ENCODE data around the gene OXNAD1. TPM values are rescaled to one million over a fixed set of nuclear protein-coding genes. Genes with fewer than 3 reads are reported as not detected.

OXNAD1 gene
- total and polyA plus RNA-seq, 10 of the 15 experiments (the other 5 are each of a cell fraction or from before 2014, with no cell fraction given): 5.6 to 27.8 (median 16.2) TPM

GRCh38 chr3:16304061-16305010 lies 39.3 kb downstream of the OXNAD1 start:
- ChIA-PET POLR2A (interaction anchor here (0.6 to 1.5 kb wide), 4 partner anchors 10 to 218 kb away, joined by 3 to 5 read pairs (median 3); no protein-coding TSS in a partner anchor), SMC1A (ENCODE audit: uncharacterized antibody, unreplicated experiment) (interaction anchor here (0.5 to 2.3 kb wide), 7 partner anchors 9 to 246 kb away, joined by 3 to 12 read pairs (median 4); no protein-coding TSS in a partner anchor), RAD21 (ENCODE audit: unreplicated experiment) (interaction anchor here (0.6 to 1.4 kb wide), 4 partner anchors 12 to 32 kb away, joined by 3 to 5 read pairs (median 4); no protein-coding TSS in a partner anchor), CTCF (interaction anchor here (1.0 to 6.3 kb wide), 5 partner anchors 9 to 246 kb away, joined by 4 to 45 read pairs (median 6); no protein-coding TSS in a partner anchor)
- Histone ChIP-seq H3K4me3 (no peak overlapping the region), H3K4me2 (ENCODE audit: control insufficient read depth, insufficient read depth) (no peak overlapping the region), H3K36me3 (ENCODE audit: control insufficient read depth in 2 of 2, insufficient read depth in 2 of 2, low read length in 1 of 2) (peaks cover 0 to 4% of the 10 kb centered on the region in 2 experiments; a peak in 3 of 4 replicates), H2AFZ (ENCODE audit: control insufficient read depth, low read depth, low read length) (no peak overlapping the region), H3K9me3 (replicated peaks; ENCODE audit: control insufficient read depth, insufficient read depth, low read length) (no peaks in the 10 kb centered on the region), H3K79me2 (ENCODE audit: control insufficient read depth, insufficient read depth, low read length) (no peaks in the 10 kb centered on the region), H4K20me1 (ENCODE audit: control insufficient read depth, insufficient read depth) (no peaks in the 10 kb centered on the region), H3K4me1 (ENCODE audit: control insufficient read depth, insufficient read depth, low read length) (peaks cover 20% of the 10 kb centered on the region), H3K9ac (ENCODE audit: control insufficient read depth, insufficient read depth, low read length) (no peak overlapping the region), H3K27ac (ENCODE audit: control insufficient read depth, insufficient read depth) (no peak overlapping the region), H3K27me3 (replicated peaks in 1 of 2; ENCODE audit: control insufficient read depth in 2 of 2, insufficient read depth in 2 of 2, low read length in 1 of 2) (no peaks in the 10 kb centered on the region)
- 97% methylated on average over 2 of the region's 2 CpGs for WGBS (ENCODE audit: insufficient coverage, insufficient replicate concordance, low lambda C conversion rate, missing lambda C conversion rate)
- in situ Hi-C loops (cut with MboI) (no loop called here), intact Hi-C loops (cut with micrococcal nuclease; ENCODE audit: unreplicated experiment) (no loop called here)
- no TSS peak for BruUV-seq (replicated peaks)
- no peak for TF ChIP-seq MYC (IDR thresholded peaks at IDR 0.05; ENCODE audit: insufficient read depth, insufficient read length, insufficient replicate concordance, low read length, severe bottlenecking)
- 0 out of 2 replicates have a peak, but pooled peaks have one; percentile 16 for TF ChIP-seq CBFB (IDR thresholded peaks at IDR 0.05; ENCODE audit: low read depth)
- no peak for TF ChIP-seq RB1 (IDR thresholded peaks at IDR 0.05; ENCODE audit: borderline replicate concordance)
- no peak for TF ChIP-seq RAD51 (IDR thresholded peaks at IDR 0.05)
- TF ChIP-seq POLR2A (IDR thresholded peaks at IDR 0.05; ENCODE audit: low read depth, low read length): 0 out of 2 replicates have a peak, but pooled peaks have one; percentile 34
- no peak for TF ChIP-seq CREB1 (IDR thresholded peaks at IDR 0.05; ENCODE audit: low read depth)
- TF ChIP-seq E4F1 (IDR thresholded peaks at IDR 0.05; ENCODE audit: borderline replicate concordance, partially characterized antibody): no peak
- no peak for ATAC-seq
- no peak for FAIRE-seq
- DNase-seq (ENCODE audit: low read depth, low spot score): no peak
